KMS-11 (cell line): ENCODE results near the gene IFNLR1.

Experiments
- H2AFZ ChIP-seq: fragments of 200-600 bp; sonication (generic); 2 replicates; pipeline ENCODE4 v1.6.1; 2016; ENCODE audit warnings: antibody characterized with exemption, mixed run types, low read depth
- H3K27ac ChIP-seq: fragments of 200-600 bp; sonication (generic); 2 replicates; pipeline ENCODE4 v1.6.1; 2016; ENCODE audit warnings: mild to moderate bottlenecking, mixed run types
- H3K27me3 ChIP-seq: fragments of 200-600 bp; sonication (generic); 2 replicates; pipeline ENCODE4 v1.6.1; 2017; ENCODE audit warnings: mild to moderate bottlenecking, low read depth, mixed run types, moderate library complexity; ENCODE audit not compliant: insufficient read depth
- H3K36me3 ChIP-seq: fragments of 200-600 bp; sonication (generic); 2 replicates; pipeline ENCODE4 v1.6.1; 2017; ENCODE audit warnings: mild to moderate bottlenecking, mixed run types; ENCODE audit not compliant: insufficient read depth
- H3K4me1 ChIP-seq: fragments of 200-600 bp; sonication (generic); 2 replicates; pipeline ENCODE4 v1.6.1; 2016; ENCODE audit warnings: mild to moderate bottlenecking, low read depth, mixed run types; ENCODE audit not compliant: poor library complexity, severe bottlenecking
- H3K4me2 ChIP-seq: fragments of 200-600 bp; sonication (generic); 2 replicates; pipeline ENCODE4 v1.7.0; 2016; ENCODE audit warnings: mild to moderate bottlenecking, mixed run types
- H3K4me3 ChIP-seq: fragments of 200-600 bp; sonication (generic); IDR thresholded peaks from 2 replicates; pipeline ENCODE4 v1.6.1; 2017; ENCODE audit warnings: low read depth, low read length, mixed read lengths; ENCODE audit not compliant: insufficient read depth
- H3K79me2 ChIP-seq: fragments of 200-600 bp; sonication (generic); 2 replicates; pipeline ENCODE4 v1.6.1; 2016; ENCODE audit warnings: low read depth, mixed run types; ENCODE audit not compliant: insufficient read depth
- H3K9ac ChIP-seq: fragments of 200-600 bp; sonication (generic); 2 replicates; pipeline ENCODE4 v1.6.1; 2016; ENCODE audit warnings: mild to moderate bottlenecking, mixed run types
- H4K20me1 ChIP-seq: fragments of 200-600 bp; sonication (generic); 2 replicates; pipeline ENCODE4 v1.6.1; 2016; ENCODE audit warnings: mild to moderate bottlenecking, mixed run types; ENCODE audit not compliant: insufficient read depth
- TF ChIP-seq, protein P1 (sequence below): fragments of 200-600 bp; sonication (generic); conservative IDR thresholded peaks from 2 replicates; pipeline ENCODE4 v1.6.1; 2017; ENCODE audit warnings: low read depth, mild to moderate bottlenecking, antibody characterized with exemption, low read length, moderate library complexity, mixed read lengths

The IFNLR1 gene

DNA sequence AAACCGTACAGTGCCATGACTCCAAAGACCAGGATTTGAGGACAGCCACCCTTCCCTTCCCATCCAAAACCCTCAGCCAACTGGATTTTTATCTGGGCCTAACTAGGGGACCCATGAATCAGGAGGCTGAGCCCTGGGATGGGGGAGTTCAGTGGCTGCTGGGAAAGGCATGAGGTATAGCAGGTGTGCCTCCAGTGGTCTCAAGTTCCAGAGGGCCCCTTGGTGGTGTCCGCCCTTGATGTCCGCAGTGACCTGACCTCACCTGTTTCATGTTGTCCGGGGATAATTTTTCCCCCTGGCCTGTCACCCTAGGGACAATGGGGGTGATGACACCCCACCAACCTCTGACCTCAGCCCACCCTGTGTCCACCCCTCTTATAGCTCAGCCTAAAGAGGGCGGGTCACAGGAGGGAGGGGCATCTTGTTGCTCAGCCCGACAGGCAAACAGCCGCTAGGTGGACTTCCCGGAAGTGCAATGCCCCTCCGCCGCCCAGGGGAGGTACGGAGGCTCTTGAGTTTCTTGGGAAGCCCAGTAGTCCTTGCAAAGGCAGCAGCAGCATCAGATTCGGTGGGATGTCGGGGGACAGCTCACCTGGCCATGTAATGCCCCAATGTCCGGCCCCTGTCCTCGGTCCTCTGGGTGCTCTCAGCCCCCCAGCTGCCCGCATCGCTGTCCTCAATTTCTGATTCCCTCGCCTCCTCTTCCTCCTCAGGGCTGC lies 30.4 kb downstream of the IFNLR1 start:
- no peaks in the 10 kb centered on the region for H3K4me1 ChIP-seq
- no peaks in the 10 kb centered on the region for H3K27me3 ChIP-seq
- TF ChIP-seq, protein P1, sequence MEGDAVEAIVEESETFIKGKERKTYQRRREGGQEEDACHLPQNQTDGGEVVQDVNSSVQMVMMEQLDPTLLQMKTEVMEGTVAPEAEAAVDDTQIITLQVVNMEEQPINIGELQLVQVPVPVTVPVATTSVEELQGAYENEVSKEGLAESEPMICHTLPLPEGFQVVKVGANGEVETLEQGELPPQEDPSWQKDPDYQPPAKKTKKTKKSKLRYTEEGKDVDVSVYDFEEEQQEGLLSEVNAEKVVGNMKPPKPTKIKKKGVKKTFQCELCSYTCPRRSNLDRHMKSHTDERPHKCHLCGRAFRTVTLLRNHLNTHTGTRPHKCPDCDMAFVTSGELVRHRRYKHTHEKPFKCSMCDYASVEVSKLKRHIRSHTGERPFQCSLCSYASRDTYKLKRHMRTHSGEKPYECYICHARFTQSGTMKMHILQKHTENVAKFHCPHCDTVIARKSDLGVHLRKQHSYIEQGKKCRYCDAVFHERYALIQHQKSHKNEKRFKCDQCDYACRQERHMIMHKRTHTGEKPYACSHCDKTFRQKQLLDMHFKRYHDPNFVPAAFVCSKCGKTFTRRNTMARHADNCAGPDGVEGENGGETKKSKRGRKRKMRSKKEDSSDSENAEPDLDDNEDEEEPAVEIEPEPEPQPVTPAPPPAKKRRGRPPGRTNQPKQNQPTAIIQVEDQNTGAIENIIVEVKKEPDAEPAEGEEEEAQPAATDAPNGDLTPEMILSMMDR = no peak
- no peaks in the 10 kb centered on the region for H4K20me1 ChIP-seq
- H3K36me3 ChIP-seq = no peaks in the 10 kb centered on the region
- no peak overlapping the region for H3K9ac ChIP-seq
- no peak overlapping the region for H3K4me3 ChIP-seq
- H2AFZ ChIP-seq = no peak overlapping the region
- no peak overlapping the region for H3K4me2 ChIP-seq
- H3K79me2 ChIP-seq = no peaks in the 10 kb centered on the region
- no peak overlapping the region for H3K27ac ChIP-seq

DNA sequence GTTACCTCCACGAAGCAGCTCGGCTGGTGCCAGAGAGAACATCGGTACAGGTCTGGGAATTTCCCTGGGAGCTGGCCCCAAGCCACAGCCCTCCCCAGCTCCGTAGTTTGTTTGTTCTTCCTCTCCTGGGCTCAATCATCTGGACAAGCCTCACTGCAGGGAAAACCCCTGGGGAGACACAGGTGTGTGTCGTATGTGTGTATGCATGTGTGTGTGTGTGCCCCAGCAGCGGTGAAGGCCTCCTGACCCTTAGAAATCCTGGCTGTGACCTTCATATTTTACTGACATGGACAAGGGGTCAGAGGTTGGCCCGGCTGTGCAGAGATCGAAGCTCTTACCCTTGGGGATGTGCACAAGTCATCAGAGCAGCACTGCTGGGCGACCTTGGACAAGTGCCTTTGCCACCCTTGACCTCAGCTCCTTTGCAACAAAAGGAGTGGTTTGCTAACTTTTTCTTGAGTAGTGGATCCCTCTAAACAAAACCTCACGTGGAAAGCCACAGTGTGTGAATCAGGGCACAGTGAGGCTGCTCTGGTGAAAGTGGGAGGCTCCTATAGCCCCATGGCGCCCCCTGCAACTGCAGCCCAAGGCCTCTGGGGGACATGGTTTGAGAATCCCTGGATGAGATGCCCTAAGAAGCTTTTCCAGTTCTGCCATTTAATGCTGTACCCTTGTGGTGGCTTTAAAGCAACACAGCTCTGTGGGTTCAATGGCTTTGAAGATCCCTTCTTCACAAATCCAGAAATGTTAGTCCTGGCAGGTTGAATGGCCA lies 31.9 kb downstream of the IFNLR1 start:
- H3K4me3 ChIP-seq = no peak overlapping the region
- H3K27me3 ChIP-seq = no peaks in the 10 kb centered on the region
- no peak overlapping the region for H3K27ac ChIP-seq
- no peak overlapping the region for H2AFZ ChIP-seq
- H3K79me2 ChIP-seq = no peaks in the 10 kb centered on the region
- H3K4me1 ChIP-seq = peaks cover 11% of the 10 kb centered on the region
- H4K20me1 ChIP-seq = no peaks in the 10 kb centered on the region
- H3K9ac ChIP-seq = no peak overlapping the region
- H3K4me2 ChIP-seq = no peak overlapping the region
- no peaks in the 10 kb centered on the region for H3K36me3 ChIP-seq
- TF ChIP-seq, protein P1 = no peak

DNA sequence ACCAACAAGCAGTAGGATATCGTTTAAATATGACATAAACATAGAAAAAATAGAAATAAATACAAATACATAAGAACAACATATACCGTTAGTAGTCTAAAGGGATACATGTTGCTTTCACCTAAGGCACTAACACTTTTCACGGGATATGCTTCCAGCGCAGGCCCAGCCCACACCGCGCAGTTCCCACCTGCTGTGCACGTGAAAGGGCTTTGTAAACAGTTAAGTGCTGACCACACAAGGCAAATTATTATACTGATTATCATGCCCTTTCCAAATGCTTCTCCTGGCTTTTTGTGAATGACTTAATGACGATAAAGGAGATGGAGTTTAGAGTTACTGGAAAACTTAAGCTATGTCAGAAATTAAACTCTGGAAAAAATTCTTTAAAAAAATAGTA lies 32.9 kb downstream of the IFNLR1 start:
- Histone ChIP-seq H3K27me3 (no peaks in the 10 kb centered on the region), H3K9ac (no peak overlapping the region), H3K4me1 (peaks cover 14% of the 10 kb centered on the region), H3K36me3 (no peaks in the 10 kb centered on the region), H2AFZ (no peak overlapping the region), H3K27ac (no peak overlapping the region), H3K4me3 (no peak overlapping the region), H3K4me2 (no peak overlapping the region), H3K79me2 (no peaks in the 10 kb centered on the region), H4K20me1 (no peaks in the 10 kb centered on the region)
- TF ChIP-seq, protein P1 = no peak

DNA sequence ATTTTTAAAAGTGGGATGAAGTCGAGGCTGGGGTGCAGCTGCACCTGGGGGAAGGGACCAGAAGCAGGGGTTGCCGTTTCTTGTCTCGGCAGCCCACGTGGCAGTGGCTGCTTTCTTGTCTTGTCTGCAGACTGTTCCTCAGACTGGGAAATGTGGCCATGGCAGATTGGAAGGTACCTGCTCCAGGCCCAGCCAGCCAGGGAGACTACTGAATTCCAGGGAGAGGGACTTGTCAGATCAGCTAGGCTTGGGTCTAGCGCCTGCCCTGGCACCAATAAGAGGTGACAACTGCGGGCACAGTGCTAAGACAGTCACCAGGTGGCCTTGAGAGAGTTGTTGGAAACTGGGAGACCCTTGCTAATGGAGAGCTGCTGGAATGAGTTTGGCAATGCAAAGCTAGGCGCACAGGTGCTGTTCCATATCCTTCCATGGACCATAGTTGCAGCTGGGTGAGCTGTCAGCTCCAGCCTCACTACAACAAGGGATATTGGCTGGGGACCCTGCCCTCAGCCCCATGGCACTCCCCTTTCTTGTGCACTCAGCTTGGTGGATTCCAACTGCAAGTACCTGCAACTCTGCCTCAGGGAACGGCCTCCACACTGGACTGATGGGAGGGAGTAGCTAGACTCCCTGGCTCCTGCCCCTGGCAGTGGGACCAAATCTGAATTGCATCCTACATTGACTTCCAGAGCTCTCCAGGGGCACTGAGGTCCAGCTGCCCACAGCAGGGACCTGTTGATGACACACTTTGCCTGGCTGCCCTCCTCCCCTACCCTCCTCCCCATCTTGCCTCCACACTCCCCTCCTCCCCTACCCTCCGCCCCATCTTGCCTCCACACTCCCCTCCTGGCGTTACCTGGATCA lies 34.2 kb downstream of the IFNLR1 start:
- Histone ChIP-seq H3K27me3 (no peaks in the 10 kb centered on the region), H3K27ac (no peak overlapping the region)
- TF ChIP-seq, protein P1 = no peak

More for the DNA sequence above, 34.2 kb downstream of the IFNLR1 start:
- no peaks in the 10 kb centered on the region for H3K36me3 ChIP-seq
- H3K4me1 ChIP-seq = peaks cover 14% of the 10 kb centered on the region
- no peaks in the 10 kb centered on the region for H3K79me2 ChIP-seq
- H3K4me3 ChIP-seq = no peak overlapping the region
- H3K9ac ChIP-seq = no peak overlapping the region
- no peak overlapping the region for H2AFZ ChIP-seq
- H4K20me1 ChIP-seq = no peaks in the 10 kb centered on the region
- H3K4me2 ChIP-seq = no peak overlapping the region
